GM21515 (cell line): ENCODE results near the gene NLRX1.
"Not testable (repeated sequence)": the region's sequence is repeated elsewhere in the genome, so short reads cannot be mapped to it uniquely, and the experiment has no call there.

ENCODE experiments used
- ATAC-seq: cut with Tn5 transposase; IDR thresholded peaks from one replicate; pipeline ENCODE4 v1.9.1; 2021; ENCODE audit not compliant: unreplicated experiment

The NLRX1 gene

DNA sequence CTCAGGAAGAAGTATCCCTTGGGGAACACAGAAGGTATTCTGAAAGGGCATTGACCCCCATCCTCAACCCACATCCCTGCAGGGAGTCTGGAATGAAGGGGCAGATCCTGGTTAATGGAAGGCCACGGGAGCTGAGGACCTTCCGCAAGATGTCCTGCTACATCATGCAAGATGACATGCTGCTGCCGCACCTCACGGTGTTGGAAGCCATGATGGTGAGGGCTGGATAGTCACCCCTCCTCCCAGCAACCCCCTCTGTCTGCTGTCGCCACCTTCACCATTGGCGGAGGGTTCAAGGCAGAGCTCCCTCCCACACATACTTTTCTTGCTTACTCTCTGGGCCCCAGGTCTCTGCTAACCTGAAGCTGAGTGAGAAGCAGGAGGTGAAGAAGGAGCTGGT is 14.3 kb upstream of the NLRX1 start:
- ATAC-seq: no peak

- ATAC-seq: no peak
These were observed 12.6 kb upstream of the NLRX1 start for GRCh38 chr11:119155733-119156492.

DNA sequence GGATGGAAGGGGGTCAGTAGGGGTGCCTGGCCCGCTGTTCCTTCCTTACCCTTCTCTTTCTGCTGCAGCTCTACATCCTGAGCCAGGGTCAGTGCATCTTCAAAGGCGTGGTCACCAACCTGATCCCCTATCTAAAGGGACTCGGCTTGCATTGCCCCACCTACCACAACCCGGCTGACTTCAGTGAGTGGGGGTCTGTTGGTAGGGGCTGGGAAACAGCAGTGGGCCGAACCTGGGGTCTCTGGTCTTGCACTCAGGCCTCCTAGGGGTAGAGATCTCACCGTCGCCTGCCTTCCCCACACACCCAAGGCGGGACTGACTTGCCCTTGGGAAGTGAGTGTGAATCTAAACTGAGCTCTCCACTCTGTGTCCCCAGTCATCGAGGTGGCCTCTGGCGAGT is 12.0 kb upstream of the NLRX1 start:
- no peak for ATAC-seq

- no peak for ATAC-seq
These were observed 11.5 kb upstream of the NLRX1 start for GRCh38 chr11:119157063-119157462.

DNA sequence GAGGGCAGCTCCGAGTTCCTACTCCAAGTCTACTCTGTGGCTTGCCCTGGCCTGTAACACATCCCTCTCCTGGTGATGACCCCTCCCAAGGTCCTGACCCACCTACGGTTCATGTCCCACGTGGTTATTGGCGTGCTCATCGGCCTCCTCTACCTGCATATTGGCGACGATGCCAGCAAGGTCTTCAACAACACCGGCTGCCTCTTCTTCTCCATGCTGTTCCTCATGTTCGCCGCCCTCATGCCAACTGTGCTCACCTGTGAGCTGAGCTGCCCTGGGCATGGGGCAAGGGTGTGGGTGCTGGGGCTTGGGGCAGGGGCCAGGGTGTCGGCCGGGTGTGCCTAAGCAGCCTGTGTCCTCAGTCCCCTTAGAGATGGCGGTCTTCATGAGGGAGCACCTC is 10.1 kb upstream of the NLRX1 start:
- ATAC-seq: no peak

DNA sequence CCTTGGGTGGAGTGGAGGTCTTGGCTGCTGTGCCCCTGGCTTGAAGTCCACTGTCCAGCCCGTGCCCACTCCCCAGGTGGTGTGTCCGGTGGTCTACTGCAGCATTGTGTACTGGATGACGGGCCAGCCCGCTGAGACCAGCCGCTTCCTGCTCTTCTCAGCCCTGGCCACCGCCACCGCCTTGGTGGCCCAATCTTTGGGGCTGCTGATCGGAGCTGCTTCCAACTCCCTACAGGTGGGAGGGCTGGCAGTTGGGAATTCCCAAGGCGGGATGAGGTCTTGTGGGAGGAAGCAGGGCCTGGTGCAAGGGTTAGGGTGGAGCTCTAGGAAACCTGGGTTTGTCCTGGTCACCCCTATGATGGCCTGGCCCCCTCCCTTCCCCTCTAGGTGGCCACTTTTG is 8.4 kb upstream of the NLRX1 start:
- no peak for ATAC-seq

DNA sequence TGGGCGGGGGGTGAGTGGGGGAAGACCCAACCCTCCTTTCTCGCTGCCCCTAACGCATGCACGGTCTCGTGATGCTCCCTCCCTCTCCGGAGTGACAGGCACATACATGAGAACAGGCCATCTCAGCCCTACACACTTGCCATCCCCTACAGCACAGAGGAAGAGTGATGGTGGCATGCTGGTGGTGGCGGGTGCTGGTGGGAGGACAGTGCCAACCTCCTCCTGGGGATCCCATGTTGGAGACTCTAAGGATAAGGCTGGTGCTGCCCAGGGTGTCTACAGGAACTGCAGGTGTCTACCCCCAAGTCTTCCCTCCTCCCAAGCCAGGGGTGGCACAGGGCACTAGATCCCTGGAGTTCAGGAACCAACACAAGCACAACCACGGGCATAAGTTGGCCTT is 6.7 kb upstream of the NLRX1 start:
- no peak for ATAC-seq

- ATAC-seq: no peak
These were observed 2.0 kb upstream of the NLRX1 start for GRCh38 chr11:119166368-119167076.

DNA sequence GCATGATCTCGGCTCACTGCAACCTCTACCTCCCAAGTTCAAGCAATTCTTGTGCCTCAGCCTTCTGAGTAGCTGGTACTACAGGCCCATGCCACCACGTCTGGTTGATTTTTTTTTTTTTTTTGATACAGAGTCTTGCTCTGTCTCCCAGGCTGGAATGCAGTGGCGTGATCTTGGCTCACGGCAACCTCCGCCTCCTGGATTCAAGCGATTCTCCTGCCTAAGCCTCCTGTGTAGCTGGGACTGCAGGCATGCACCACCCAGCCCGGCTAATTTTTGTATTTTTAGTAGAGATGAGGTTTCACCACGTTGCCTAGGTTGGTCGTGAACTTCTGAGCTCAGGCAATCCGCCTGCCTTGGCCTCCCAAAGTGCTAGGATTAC is 1.5 kb upstream of the NLRX1 start:
- ATAC-seq: not testable (repeated sequence)

GRCh38 chr11:119167933-119168332 is 592 bp upstream of the NLRX1 start:
- no peak for ATAC-seq

DNA sequence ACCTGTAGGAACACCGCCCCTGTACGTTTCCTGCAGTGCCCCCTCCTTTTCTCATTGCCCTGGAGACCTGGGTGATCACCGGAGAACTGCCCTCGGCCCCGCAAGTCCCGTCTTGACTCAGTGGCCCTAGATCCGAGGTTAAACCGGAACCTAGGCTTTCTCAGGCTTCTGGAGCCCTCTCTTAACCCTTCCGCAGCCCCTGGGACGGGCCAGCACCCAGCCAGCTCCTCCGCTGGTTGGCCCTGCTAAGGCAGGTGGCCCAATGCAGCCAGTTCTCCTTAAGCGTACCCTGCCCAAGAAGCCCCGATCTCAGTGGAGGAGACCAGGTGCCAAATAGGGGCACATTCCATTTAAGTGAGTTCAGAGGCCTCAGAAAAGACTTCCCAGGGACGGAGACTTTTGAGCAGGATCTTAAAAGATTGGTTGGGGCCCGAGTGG is 776 bp downstream of the NLRX1 start:
- ATAC-seq: peak; percentile 14

DNA sequence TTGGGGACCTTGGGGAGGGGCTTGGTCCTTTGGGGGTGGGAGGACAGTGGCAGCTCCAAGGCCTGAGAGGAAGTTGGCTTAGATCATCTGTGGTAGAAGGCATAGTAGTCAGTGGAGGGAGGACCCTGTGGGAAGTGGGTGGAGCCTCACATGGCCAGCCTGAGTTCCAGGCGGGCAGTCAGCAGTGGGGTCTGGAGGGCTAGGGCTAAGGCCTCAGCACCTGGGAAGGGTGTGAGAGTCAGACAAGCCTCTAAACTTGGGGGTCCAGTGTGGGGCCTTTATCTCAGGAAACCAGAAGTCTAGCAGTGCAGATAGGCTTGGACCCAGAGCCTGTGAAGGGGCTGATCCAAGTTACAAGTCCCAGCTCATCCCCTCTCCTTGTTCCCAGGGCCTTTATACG is 4.0 kb downstream of the NLRX1 start:
- ATAC-seq: no peak

DNA sequence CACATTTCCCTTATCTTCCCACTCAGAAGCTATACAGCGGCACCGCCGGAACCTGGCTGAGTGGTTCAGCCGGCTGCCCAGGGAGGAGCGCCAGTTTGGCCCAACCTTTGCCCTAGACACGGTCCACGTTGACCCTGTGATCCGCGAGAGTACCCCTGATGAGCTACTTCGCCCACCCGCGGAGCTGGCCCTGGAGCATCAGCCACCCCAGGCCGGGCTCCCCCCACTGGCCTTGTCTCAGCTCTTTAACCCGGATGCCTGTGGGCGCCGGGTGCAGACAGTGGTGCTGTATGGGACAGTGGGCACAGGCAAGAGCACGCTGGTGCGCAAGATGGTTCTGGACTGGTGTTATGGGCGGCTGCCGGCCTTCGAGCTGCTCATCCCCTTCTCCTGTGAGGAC is 4.9 kb downstream of the NLRX1 start:
- no peak for ATAC-seq

DNA sequence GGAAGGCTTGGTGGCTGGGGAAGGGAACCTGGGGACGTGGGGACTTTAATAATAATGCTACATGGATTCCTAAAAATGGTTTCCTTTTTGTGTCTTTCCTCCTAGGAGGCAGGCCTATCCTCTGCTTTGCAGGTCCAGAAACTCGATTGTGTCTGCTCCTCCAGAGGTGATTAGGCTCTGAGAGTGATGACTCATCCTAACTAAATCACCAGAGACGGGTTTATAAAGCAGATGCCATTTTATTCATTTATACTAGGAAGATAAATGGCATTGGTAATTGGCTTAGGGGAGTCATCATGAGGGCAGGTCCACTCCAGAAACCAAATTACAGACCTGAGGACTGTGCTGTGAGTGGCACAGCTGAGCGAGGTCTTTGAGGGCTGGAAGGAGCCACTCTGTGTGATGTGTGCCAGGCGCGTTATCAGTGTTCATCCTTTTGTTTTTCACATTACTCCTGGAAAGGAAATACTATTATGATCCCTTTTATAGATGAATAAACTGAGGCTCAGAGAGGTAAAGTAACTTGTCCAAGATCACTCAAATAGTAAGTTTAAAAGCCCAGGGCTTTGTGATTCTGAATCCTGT is 7.1 kb downstream of the NLRX1 start:
- no peak for ATAC-seq

- no peak for ATAC-seq
These were observed 9.7 kb downstream of the NLRX1 start for GRCh38 chr11:119178166-119178680.

- ATAC-seq: no peak
These were observed 10.8 kb downstream of the NLRX1 start for GRCh38 chr11:119179342-119179741.

DNA sequence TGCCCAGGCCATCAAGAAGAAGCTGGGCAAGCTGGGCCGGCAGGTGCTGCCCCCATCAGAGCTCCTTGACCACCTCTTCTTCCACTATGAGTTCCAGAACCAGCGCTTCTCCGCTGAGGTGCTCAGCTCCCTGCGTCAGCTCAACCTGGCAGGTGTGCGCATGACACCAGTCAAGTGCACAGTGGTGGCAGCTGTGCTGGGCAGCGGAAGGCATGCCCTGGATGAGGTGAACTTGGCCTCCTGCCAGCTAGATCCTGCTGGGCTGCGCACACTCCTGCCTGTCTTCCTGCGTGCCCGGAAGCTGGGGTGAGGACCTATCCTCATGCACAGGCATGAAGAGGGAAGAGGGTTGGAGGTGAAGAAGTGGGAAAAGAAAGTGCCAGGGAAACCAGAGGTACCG is 11.5 kb downstream of the NLRX1 start:
- ATAC-seq: no peak

- no peak for ATAC-seq
These were observed 12.5 kb downstream of the NLRX1 start for GRCh38 chr11:119180729-119181676.

DNA sequence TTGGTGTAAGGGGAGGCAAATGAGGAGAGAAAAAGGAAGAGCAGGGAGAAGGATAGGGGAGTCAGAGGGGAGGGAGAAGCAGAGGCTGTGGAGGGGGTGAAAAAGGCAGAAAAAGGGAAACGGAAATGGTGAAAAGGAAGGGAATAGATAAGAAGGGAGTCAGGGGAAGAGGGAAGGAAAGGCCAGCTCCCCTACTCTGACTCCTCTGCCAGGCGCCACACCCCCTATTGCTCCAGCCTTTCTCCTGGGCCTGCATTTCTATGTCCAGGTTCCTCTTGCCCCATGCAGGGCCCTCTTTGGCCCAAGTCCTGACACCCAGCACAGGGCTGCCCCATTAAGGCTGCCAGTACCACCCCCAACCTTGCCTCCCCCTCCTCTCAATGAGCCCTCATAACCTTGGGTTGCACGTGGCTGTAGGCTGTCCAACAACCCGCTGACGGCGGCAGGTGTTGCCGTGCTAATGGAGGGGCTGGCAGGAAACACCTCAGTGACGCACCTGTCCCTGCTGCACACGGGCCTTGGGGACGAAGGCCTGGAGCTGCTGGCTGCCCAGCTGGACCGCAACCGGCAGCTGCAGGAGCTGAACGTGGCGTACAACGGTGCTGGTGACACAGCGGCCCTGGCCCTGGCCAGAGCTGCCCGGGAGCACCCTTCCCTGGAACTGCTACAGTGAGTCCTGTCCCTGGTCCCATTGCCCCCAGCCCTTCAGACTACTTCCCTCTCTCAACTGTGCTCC is 13.3 kb downstream of the NLRX1 start:
- no peak for ATAC-seq

DNA sequence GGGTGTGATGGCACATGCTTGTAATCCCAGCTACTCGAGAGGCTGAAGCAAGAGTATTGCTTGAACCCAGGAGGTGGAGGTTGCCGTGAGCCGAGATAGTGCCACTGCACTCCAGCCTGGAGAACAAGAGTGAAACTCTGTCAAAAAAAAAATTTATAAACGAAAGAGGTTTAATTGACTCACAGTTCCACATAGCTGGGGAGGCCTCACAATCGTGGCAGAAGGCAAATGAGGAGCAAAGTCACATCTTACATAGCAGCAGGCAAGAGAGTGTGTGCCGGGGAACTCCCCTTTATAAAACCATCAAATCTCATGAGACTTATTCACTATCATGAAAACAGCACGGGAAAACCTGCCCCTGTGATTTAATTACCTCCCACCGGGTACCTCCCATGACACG is 15.9 kb downstream of the NLRX1 start:
- not testable (repeated sequence) for ATAC-seq
